Liver (tissue), 9 donors: ENCODE measurements around the gene ITGA11. TPM values are rescaled to one million over a fixed set of nuclear protein-coding genes. Genes with fewer than 3 reads are reported as not detected.

Experiments
- DNase-seq: peaks from one replicate; pipeline ENCODE4 v3.0.0-alpha.2; 2017; ENCODE audit warnings: low spot score
- H3K27ac ChIP-seq, 2 donors: one replicate each; pipeline ENCODE4 v1.7.0; 2013; ENCODE audit warnings: inconsistent platforms in 2 of 2, low read length in 2 of 2, control low read depth in 1 of 2, low read depth in 1 of 2, mild to moderate bottlenecking in 1 of 2
- H3K27me3 ChIP-seq, 4 donors: one replicate each; pipeline versions ENCODE4 v1.6.1 to v1.7.0; 2013; ENCODE audit warnings: low read length in 3 of 4, inconsistent platforms in 1 of 4, mild to moderate bottlenecking in 1 of 4, moderate library complexity in 1 of 4; ENCODE audit not compliant: control insufficient read depth in 4 of 4, insufficient read depth in 4 of 4
- H3K36me3 ChIP-seq, 4 donors: one replicate each; pipeline versions ENCODE4 v1.6.1 to v1.7.0; 2013; ENCODE audit warnings: low read length in 3 of 4, mild to moderate bottlenecking in 3 of 4, low read depth in 1 of 4, moderate library complexity in 1 of 4; ENCODE audit not compliant: control insufficient read depth in 4 of 4, insufficient read depth in 3 of 4
- H3K4me1 ChIP-seq, 4 donors: one replicate each; pipeline versions ENCODE4 v1.6.1 to v1.7.0; 2013; ENCODE audit warnings: low read length in 3 of 4, mild to moderate bottlenecking in 3 of 4, moderate library complexity in 1 of 4; ENCODE audit not compliant: control insufficient read depth in 4 of 4, insufficient read depth in 4 of 4
- H3K4me3 ChIP-seq, 3 donors: one replicate each; pipeline versions ENCODE4 v1.6.1 to v1.7.0; 2013; ENCODE audit warnings: low read length in 3 of 3, control low read depth in 1 of 3, low read depth in 1 of 3, mild to moderate bottlenecking in 1 of 3
- H3K9ac ChIP-seq, 2 donors: one replicate each; pipeline ENCODE4 v1.7.0; 2013; ENCODE audit warnings: low read length in 2 of 2, mild to moderate bottlenecking in 2 of 2, moderate library complexity in 2 of 2, control low read depth in 1 of 2, low read depth in 1 of 2
- H3K9me3 ChIP-seq, 4 donors: one replicate each; pipeline versions ENCODE4 v1.6.1 to v1.7.0; 2013; ENCODE audit warnings: low read length in 3 of 4; ENCODE audit not compliant: control insufficient read depth in 4 of 4
- EGR1 ChIP-seq, 2 donors: IDR thresholded peaks; 2 replicates each; pipeline ENCODE4 v1.6.1; 2016 to 2018; ENCODE audit warnings: antibody characterized with exemption in 2 of 2, low read depth in 2 of 2
- FOXA1 ChIP-seq: IDR thresholded peaks from 2 replicates; pipeline ENCODE4 v1.6.1; 2016; ENCODE audit warnings: antibody characterized with exemption
- FOXA2 ChIP-seq: IDR thresholded peaks from 2 replicates; pipeline ENCODE4 v1.6.1; 2016; ENCODE audit warnings: antibody characterized with exemption
- GABPA ChIP-seq, 2 donors: IDR thresholded peaks in 1 of 2; conservative IDR thresholded peaks in 1 of 2; 2 replicates each; pipeline ENCODE4 v1.6.1; 2016; ENCODE audit warnings: antibody characterized with exemption in 2 of 2, mild to moderate bottlenecking in 1 of 2, moderate library complexity in 1 of 2
- HNF4A ChIP-seq, 2 donors: conservative IDR thresholded peaks; 2 replicates each; pipeline ENCODE4 v1.6.1; 2016; ENCODE audit warnings: antibody characterized with exemption in 2 of 2, mild to moderate bottlenecking in 2 of 2
- HNF4G ChIP-seq: IDR thresholded peaks from 2 replicates; pipeline ENCODE4 v1.6.1; 2016; ENCODE audit warnings: antibody characterized with exemption
- JUND ChIP-seq, 2 donors: IDR thresholded peaks; 2 replicates each; pipeline ENCODE4 v1.6.1; 2016; ENCODE audit warnings: antibody characterized with exemption in 2 of 2
- NR2F2 ChIP-seq: IDR thresholded peaks from 2 replicates; pipeline ENCODE4 v1.6.1; 2016; ENCODE audit warnings: antibody characterized with exemption
- RAD21 ChIP-seq, 2 donors: IDR thresholded peaks; 2 replicates each; pipeline ENCODE4 v1.6.1; 2016; ENCODE audit warnings: antibody characterized with exemption in 2 of 2, mild to moderate bottlenecking in 2 of 2
- RXRA ChIP-seq, 2 donors: IDR thresholded peaks; 2 replicates each; pipeline ENCODE4 v1.6.1; 2017 to 2018; ENCODE audit warnings: antibody characterized with exemption in 2 of 2, mild to moderate bottlenecking in 1 of 2
- SP1 ChIP-seq: IDR thresholded peaks from 2 replicates; pipeline ENCODE4 v1.6.1; 2018; ENCODE audit warnings: antibody characterized with exemption, mild to moderate bottlenecking
- TAF1 ChIP-seq: conservative IDR thresholded peaks from 2 replicates; pipeline ENCODE4 v1.6.1; 2016; ENCODE audit warnings: antibody characterized with exemption, mild to moderate bottlenecking
- YY1 ChIP-seq: IDR thresholded peaks from 2 replicates; pipeline ENCODE4 v1.6.1; 2016; ENCODE audit warnings: antibody characterized with exemption, mild to moderate bottlenecking
- WGBS: extraction: QIAGEN DNeasy Blood & Tissue Kit; methylation state at CpG from one replicate; pipeline ENCODE4 v1.1.7; 2013; 5-methylcytosine and 5-hydroxymethylcytosine counted together
- polyA plus RNA-seq, 2 donors: library from polyadenylated mRNA; stranded (reverse) in 1 of 2; unstranded in 1 of 2; fragments of 200-250 nt in 1 of 2; fragments of >200 nt in 1 of 2; fragmentation: Nextera tagmentation in 1 of 2; extraction: Ambion mirVana in 1 of 2; gene quantifications; one replicate each; pipeline versions ENCODE4 v1.2.1 to v1.2.3, GENCODE V29; 2013 to 2015
- total RNA-seq, 2 donors: library from RNA; depleted of rRNA; stranded (reverse); fragments of >200 nt; gene quantifications; one replicate each; pipeline ENCODE4 v1.2.3, GENCODE V29; 2014
- TF ChIP-seq, protein P1 (sequence below): IDR thresholded peaks from 2 replicates; pipeline ENCODE4 v1.6.1; 2016; ENCODE audit warnings: antibody characterized with exemption
- TF ChIP-seq, protein P2 (sequence below): IDR thresholded peaks from 2 replicates; pipeline ENCODE4 v1.6.1; 2016; ENCODE audit warnings: antibody characterized with exemption
- TF ChIP-seq, protein P3 (sequence below): fragments of 150-350 bp; IDR thresholded peaks from 2 replicates; pipeline ENCODE4 v1.5.1; 2017; ENCODE audit warnings: improper control_type of control experiment, low read depth, low read length; ENCODE audit not compliant: missing input control
- TF ChIP-seq, protein P4 (sequence below): IDR thresholded peaks from 2 replicates; pipeline ENCODE4 v1.6.1; 2016; ENCODE audit warnings: antibody characterized with exemption
- TF ChIP-seq, protein P5 (sequence below): IDR thresholded peaks from 2 replicates; pipeline ENCODE4 v1.6.1; 2016; ENCODE audit warnings: antibody characterized with exemption, mild to moderate bottlenecking
- donor health status: healthy.
- donor health status: healthy.
- donor health status: healthy.
- donor health status: healthy.
- donor health status: healthy.

Gene ITGA11
- total and polyA plus RNA-seq, 4 donors: 0.32 to 1.0 (median 0.67) TPM

DNA sequence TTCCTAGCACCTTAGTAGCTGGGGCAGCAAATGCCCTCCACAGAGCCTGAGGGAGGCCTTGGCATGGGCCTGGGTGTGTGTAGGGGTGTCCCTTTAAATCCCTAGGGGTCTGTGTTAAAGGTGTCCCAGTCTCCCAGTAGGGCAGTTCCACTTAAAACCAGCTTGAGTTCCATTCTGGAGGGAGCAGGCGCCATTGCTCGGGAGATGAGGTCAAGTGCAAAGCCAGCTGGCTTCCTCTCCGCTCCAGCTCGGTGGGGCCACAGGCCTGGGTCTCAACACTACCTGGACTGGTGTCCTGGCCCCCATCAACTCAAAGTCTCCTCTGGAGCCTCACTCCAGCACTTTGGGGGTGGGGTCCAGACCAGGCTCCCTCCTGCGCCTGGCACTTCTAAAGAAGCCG lies 129.2 kb downstream of the ITGA11 start:
- Histone ChIP-seq H3K9me3 (no peaks in the 10 kb centered on the region), H3K9ac (no peak overlapping the region), H3K27ac (no peak overlapping the region), H3K27me3 (no peaks in the 10 kb centered on the region), H3K4me1 (peaks cover 5 to 35% (median 27%) of the 10 kb centered on the region in 4 donors), H3K4me3 (no peak overlapping the region), H3K36me3 (no peaks in the 10 kb centered on the region)
- DNase-seq: peak; percentile 26
- no peak for TF ChIP-seq EGR1 (IDR thresholded peaks at IDR 0.05; ENCODE audit: low read depth in 2 of 2)
- no peak for TF ChIP-seq SP1
- no peak for TF ChIP-seq RAD21 (IDR thresholded peaks at IDR 0.05)
- TF ChIP-seq, protein P1, sequence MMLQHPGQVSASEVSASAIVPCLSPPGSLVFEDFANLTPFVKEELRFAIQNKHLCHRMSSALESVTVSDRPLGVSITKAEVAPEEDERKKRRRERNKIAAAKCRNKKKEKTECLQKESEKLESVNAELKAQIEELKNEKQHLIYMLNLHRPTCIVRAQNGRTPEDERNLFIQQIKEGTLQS: no peak
- TF ChIP-seq HNF4A (conservative IDR thresholded peaks at IDR 0.05): no peak
- TF ChIP-seq RXRA (IDR thresholded peaks at IDR 0.05): no peak
- WGBS: 95% methylated on average over 6 of the region's 6 CpGs

DNA sequence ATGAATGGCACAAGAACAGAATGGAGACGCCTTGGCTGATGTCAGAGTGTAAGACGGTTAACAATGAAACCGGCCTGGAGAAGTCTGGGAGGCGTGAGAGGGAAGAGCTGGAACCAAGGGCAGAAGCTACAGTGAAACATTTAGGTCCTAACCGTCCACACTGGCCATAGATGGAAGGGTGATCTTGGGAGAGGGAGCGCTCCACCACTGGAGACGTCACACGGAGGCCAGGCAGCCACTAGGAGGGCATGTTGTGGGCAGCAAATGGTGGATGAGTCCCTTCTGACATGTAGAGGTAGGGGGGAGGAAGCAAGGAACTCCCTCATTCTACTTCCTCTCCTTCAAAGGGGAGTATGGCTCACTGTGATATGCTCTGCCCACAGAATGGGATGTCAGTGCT lies 130.7 kb downstream of the ITGA11 start:
- H3K9me3 ChIP-seq: no peaks in the 10 kb centered on the region
- peaks cover 5 to 33% (median 27%) of the 10 kb centered on the region in 4 donors for H3K4me1 ChIP-seq
- no peak overlapping the region for H3K27ac ChIP-seq
- DNase-seq: peak; percentile 19
- H3K27me3 ChIP-seq: no peaks in the 10 kb centered on the region
- H3K4me3 ChIP-seq: no peak overlapping the region
- TF ChIP-seq, protein P1: no peak
- H3K36me3 ChIP-seq: no peaks in the 10 kb centered on the region
- no peak overlapping the region for H3K9ac ChIP-seq
- WGBS: 96% methylated on average over 8 of the region's 8 CpGs

DNA sequence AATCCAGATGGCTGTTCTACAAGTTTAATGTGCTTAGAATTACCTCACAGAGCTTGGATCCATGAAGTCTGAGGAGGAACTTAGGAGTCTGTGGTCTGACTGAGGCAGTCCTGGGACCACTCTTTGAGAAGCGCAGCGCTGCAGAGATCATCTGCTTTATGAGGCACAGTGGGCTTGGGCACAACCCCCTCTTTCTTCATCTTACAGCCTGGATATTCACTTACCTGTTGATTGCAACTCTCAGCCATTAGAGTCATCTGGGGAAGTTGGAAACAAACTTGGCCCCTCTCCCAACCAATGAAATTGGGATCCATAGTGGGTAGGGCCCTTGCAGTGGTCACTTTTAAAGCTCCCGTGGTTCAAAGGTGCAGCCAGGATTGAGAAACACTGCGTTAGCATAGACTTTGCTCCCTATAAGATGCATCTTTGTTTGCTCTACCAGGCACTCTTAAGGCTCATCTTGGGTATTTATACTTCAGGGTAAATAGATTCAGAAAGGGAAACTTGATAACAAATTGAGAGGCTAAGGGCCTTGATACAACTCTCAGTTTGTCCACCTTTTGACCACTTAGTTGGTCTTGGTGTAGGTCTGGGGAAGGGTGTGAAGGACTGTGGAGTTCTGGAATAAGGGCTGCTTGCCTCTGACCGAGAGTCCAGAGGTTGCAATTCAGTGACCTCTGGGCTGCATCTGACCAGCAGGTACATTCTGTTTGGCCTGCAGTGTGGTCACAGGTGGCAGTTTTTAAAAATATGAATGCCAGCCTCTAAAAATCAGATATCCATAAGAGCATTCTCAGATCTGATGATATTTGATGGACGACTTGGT lies 131.6 kb downstream of the ITGA11 start:
- Histone ChIP-seq H3K27me3 (no peaks in the 10 kb centered on the region), H3K27ac (peak overlapping the region; percentile 62 to 81), H3K9me3 (no peaks in the 10 kb centered on the region), H3K36me3 (no peaks in the 10 kb centered on the region), H3K4me1 (peaks cover 5 to 33% (median 27%) of the 10 kb centered on the region in 4 donors), H3K9ac (no peak overlapping the region), H3K4me3 (no peak overlapping the region)
- TF ChIP-seq RAD21 (IDR thresholded peaks at IDR 0.05): no peak
- TF ChIP-seq JUND (IDR thresholded peaks at IDR 0.05): peak; percentile 80
- TF ChIP-seq, protein P1: peak; percentile 50
- peak; percentile 99 for TF ChIP-seq HNF4A (conservative IDR thresholded peaks at IDR 0.05)
- TF ChIP-seq GABPA (IDR thresholded peaks at IDR 0.05 in 1 of 2, conservative IDR thresholded peaks at IDR 0.05 in 1 of 2): no peak
- TF ChIP-seq SP1: peak; percentile 92
- TF ChIP-seq, protein P2, sequence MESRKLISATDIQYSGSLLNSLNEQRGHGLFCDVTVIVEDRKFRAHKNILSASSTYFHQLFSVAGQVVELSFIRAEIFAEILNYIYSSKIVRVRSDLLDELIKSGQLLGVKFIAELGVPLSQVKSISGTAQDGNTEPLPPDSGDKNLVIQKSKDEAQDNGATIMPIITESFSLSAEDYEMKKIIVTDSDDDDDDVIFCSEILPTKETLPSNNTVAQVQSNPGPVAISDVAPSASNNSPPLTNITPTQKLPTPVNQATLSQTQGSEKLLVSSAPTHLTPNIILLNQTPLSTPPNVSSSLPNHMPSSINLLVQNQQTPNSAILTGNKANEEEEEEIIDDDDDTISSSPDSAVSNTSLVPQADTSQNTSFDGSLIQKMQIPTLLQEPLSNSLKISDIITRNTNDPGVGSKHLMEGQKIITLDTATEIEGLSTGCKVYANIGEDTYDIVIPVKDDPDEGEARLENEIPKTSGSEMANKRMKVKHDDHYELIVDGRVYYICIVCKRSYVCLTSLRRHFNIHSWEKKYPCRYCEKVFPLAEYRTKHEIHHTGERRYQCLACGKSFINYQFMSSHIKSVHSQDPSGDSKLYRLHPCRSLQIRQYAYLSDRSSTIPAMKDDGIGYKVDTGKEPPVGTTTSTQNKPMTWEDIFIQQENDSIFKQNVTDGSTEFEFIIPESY: peak; percentile 64
- peak; percentile 65 for TF ChIP-seq YY1
- peak in 1 of 2 donors; percentile 43 for TF ChIP-seq EGR1 (IDR thresholded peaks at IDR 0.05; ENCODE audit: low read depth in 2 of 2)
- TF ChIP-seq HNF4G: peak; percentile 99
- TF ChIP-seq FOXA1: no peak
- TF ChIP-seq, protein P3, sequence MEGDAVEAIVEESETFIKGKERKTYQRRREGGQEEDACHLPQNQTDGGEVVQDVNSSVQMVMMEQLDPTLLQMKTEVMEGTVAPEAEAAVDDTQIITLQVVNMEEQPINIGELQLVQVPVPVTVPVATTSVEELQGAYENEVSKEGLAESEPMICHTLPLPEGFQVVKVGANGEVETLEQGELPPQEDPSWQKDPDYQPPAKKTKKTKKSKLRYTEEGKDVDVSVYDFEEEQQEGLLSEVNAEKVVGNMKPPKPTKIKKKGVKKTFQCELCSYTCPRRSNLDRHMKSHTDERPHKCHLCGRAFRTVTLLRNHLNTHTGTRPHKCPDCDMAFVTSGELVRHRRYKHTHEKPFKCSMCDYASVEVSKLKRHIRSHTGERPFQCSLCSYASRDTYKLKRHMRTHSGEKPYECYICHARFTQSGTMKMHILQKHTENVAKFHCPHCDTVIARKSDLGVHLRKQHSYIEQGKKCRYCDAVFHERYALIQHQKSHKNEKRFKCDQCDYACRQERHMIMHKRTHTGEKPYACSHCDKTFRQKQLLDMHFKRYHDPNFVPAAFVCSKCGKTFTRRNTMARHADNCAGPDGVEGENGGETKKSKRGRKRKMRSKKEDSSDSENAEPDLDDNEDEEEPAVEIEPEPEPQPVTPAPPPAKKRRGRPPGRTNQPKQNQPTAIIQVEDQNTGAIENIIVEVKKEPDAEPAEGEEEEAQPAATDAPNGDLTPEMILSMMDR: no peak
- TF ChIP-seq TAF1: no peak
- TF ChIP-seq FOXA2: no peak
- TF ChIP-seq, protein P4, sequence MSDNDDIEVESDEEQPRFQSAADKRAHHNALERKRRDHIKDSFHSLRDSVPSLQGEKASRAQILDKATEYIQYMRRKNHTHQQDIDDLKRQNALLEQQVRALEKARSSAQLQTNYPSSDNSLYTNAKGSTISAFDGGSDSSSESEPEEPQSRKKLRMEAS: peak; percentile 76
- peak; percentile 89 for TF ChIP-seq NR2F2
- TF ChIP-seq, protein P5, sequence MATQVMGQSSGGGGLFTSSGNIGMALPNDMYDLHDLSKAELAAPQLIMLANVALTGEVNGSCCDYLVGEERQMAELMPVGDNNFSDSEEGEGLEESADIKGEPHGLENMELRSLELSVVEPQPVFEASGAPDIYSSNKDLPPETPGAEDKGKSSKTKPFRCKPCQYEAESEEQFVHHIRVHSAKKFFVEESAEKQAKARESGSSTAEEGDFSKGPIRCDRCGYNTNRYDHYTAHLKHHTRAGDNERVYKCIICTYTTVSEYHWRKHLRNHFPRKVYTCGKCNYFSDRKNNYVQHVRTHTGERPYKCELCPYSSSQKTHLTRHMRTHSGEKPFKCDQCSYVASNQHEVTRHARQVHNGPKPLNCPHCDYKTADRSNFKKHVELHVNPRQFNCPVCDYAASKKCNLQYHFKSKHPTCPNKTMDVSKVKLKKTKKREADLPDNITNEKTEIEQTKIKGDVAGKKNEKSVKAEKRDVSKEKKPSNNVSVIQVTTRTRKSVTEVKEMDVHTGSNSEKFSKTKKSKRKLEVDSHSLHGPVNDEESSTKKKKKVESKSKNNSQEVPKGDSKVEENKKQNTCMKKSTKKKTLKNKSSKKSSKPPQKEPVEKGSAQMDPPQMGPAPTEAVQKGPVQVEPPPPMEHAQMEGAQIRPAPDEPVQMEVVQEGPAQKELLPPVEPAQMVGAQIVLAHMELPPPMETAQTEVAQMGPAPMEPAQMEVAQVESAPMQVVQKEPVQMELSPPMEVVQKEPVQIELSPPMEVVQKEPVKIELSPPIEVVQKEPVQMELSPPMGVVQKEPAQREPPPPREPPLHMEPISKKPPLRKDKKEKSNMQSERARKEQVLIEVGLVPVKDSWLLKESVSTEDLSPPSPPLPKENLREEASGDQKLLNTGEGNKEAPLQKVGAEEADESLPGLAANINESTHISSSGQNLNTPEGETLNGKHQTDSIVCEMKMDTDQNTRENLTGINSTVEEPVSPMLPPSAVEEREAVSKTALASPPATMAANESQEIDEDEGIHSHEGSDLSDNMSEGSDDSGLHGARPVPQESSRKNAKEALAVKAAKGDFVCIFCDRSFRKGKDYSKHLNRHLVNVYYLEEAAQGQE: peak; percentile 37
- peak; percentile 81 to 91 for TF ChIP-seq RXRA (IDR thresholded peaks at IDR 0.05)
- WGBS: 41% methylated on average over 6 of the region's 6 CpGs
- peak; percentile 37 for DNase-seq
